Thyroid gland (tissue), 4 donors: Measurements from ENCODE around the gene GREB1.

Experiments used
- POLR2A ChIP-seq, 2 donors: fragments of 450-650 bp; IDR thresholded peaks; one replicate each; pipeline ENCODE4 v1.6.1; 2017; ENCODE audit warnings: antibody characterized with exemption in 2 of 2, mild to moderate bottlenecking in 2 of 2, moderate library complexity in 1 of 2
- TF ChIP-seq, protein P1 (sequence below), 6 experiments: fragments of 200-600 bp in 3 of 6; fragments of 450-650 bp in 3 of 6; sonication (generic) in 3 of 6; IDR thresholded peaks; one replicate each; pipeline ENCODE4 v1.5.1; 2016 to 2019; ENCODE audit warnings: antibody characterized with exemption in 6 of 6, mild to moderate bottlenecking in 2 of 6, inconsistent platforms in 1 of 6, moderate library complexity in 1 of 6

DNA sequence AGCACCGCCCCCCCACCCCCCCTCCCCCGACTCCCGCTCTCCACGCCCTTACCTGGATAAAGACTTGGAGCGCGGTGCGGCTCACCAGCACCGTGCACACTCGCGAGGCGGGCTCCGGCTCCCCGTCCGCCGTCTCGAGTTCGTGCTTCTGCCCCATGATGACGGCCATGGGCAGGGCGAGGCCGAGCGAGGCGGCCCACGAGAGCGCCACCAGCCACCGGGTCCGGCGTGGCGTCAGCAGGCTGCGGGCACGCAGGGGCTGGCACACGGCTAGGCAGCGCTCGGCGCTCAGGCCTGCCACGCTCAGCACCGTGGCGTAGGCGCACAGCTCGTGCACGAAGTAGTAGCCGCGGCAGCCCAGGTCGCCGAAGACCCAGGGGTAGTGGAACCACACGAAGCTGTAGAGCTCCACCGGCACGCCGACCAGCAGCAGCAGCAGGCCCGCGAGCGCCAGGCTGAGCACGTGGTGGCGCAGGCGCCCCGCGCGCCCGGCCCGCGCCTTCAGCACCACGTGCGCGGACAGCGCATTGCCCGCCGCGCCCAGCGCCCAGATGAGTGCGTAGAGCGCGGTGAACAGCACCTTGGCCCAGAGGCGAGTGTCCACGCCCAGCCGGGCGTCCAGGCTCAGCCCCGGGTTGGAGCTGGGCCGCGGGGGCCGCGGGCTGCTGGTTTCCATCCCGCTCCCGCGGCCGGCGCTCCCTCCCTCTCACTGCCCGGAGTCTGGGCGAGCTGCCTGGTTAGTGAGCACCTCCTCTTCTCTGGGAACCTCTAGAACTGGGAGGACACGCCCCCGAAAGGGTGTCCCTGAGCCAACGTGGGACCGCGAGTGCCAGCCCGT, 135.8 kb downstream of the GREB1 start, which contains the start of gene NTSR2:
- TF ChIP-seq, protein P1, sequence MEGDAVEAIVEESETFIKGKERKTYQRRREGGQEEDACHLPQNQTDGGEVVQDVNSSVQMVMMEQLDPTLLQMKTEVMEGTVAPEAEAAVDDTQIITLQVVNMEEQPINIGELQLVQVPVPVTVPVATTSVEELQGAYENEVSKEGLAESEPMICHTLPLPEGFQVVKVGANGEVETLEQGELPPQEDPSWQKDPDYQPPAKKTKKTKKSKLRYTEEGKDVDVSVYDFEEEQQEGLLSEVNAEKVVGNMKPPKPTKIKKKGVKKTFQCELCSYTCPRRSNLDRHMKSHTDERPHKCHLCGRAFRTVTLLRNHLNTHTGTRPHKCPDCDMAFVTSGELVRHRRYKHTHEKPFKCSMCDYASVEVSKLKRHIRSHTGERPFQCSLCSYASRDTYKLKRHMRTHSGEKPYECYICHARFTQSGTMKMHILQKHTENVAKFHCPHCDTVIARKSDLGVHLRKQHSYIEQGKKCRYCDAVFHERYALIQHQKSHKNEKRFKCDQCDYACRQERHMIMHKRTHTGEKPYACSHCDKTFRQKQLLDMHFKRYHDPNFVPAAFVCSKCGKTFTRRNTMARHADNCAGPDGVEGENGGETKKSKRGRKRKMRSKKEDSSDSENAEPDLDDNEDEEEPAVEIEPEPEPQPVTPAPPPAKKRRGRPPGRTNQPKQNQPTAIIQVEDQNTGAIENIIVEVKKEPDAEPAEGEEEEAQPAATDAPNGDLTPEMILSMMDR (IDR thresholded peaks at IDR 0.05): peak in 1 of 6 experiments; percentile 14
- no peak for TF ChIP-seq POLR2A (IDR thresholded peaks at IDR 0.05)
